Smooth muscle cell (in vitro differentiated cells): ENCODE measurements around the gene BCL2. TPM values are rescaled to one million over a fixed set of nuclear protein-coding genes. Genes with fewer than 3 reads are reported as not detected.

Source experiments
- DNase-seq: peaks from one replicate; lab custom pipeline; 2025; ENCODE audit not compliant: unreplicated experiment; lab: John Stamatoyannopoulos, UW
- H2AFZ ChIP-seq: fragments of 200-600 bp; sonication (generic); 2 replicates; pipeline ENCODE4 v1.6.0; 2016; ENCODE audit warnings: antibody characterized with exemption, low read depth, mild to moderate bottlenecking
- H3F3A ChIP-seq: fragments of 200-600 bp; sonication (generic); 2 replicates; pipeline ENCODE4 v1.6.0; 2017; ENCODE audit warnings: antibody characterized with exemption, low read depth
- H3K27ac ChIP-seq: fragments of 200-600 bp; sonication (generic); 2 replicates; pipeline ENCODE4 v1.5.1; 2016; ENCODE audit warnings: low read depth, mild to moderate bottlenecking
- H3K27me3 ChIP-seq: fragments of 200-600 bp; sonication (generic); 2 replicates; pipeline ENCODE4 v1.6.1; 2016; ENCODE audit warnings: low read depth, mild to moderate bottlenecking
- H3K36me3 ChIP-seq: fragments of 200-600 bp; sonication (generic); 2 replicates; pipeline ENCODE4 v1.5.1; 2016; ENCODE audit warnings: low read depth
- H3K4me1 ChIP-seq: fragments of 200-600 bp; sonication (generic); 2 replicates; pipeline ENCODE4 v1.5.1; 2016; ENCODE audit warnings: low read depth
- H3K4me2 ChIP-seq: fragments of 200-600 bp; sonication (generic); 2 replicates; pipeline ENCODE4 v1.6.0; 2016; ENCODE audit warnings: mild to moderate bottlenecking
- H3K4me3 ChIP-seq: fragments of 200-600 bp; sonication (generic); 2 replicates; pipeline ENCODE4 v1.5.1; 2016; ENCODE audit warnings: mild to moderate bottlenecking
- H3K79me2 ChIP-seq: fragments of 200-600 bp; sonication (generic); 2 replicates; pipeline ENCODE4 v1.6.0; 2016; ENCODE audit warnings: low read depth, mild to moderate bottlenecking
- H3K9ac ChIP-seq: fragments of 200-600 bp; sonication (generic); 2 replicates; pipeline ENCODE4 v1.6.0; 2016; ENCODE audit warnings: low read depth
- H3K9me3 ChIP-seq: fragments of 200-600 bp; sonication (generic); replicated peaks from 2 replicates; pipeline ENCODE4 v1.5.1; 2016; ENCODE audit warnings: low read depth
- H4K20me1 ChIP-seq: fragments of 200-600 bp; sonication (generic); 2 replicates; pipeline ENCODE4 v1.6.0; 2016; ENCODE audit warnings: low read depth
- WGBS: methylation state at CpG from one replicate; pipeline ENCODE4 v1.1.7; 2016; ENCODE audit warnings: low lambda C conversion rate; 5-methylcytosine and 5-hydroxymethylcytosine counted together
- polyA plus RNA-seq: library from polyadenylated mRNA; unstranded; fragments of >200 nt; fragmentation: Nextera tagmentation; extraction: Ambion mirVana; gene quantifications from 2 replicates; pipeline ENCODE4 v1.2.1, GENCODE V29; 2016
- total RNA-seq: library from RNA; depleted of rRNA; stranded (reverse); fragments of >200 nt; gene quantifications from 2 replicates; pipeline ENCODE4 v1.2.3, GENCODE V29; 2014
- TF ChIP-seq, protein P1 (sequence below): fragments of 200-600 bp; sonication (generic); IDR thresholded peaks from 2 replicates; pipeline ENCODE4 v1.5.1; 2017; ENCODE audit warnings: borderline replicate concordance, mild to moderate bottlenecking, antibody characterized with exemption; ENCODE audit not compliant: insufficient read depth, poor library complexity, severe bottlenecking

The BCL2 gene
- total and polyA plus RNA-seq, 2 experiments from 2014 or later, result 0.85 TPM; not detected in 1

DNA sequence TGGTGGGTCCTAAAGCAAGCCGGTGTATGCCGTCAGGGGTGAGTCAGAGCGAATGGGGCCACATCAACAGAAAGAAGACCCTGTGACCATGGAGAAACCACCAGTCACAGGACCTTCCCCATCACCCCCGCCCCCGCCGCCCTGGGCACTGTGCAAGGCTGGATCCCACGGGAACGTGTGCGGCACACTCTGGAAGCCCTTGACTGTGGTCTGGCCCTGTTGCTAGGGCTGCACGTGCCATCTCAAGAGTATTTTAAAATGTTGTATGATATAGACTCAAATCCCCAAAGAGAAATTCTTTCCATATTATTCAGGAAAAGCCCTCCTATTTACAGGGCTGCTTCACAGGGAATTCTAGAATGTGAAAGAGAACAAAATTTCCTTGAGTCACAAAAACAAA lies 174.8 kb downstream of the BCL2 start:
- Histone ChIP-seq H2AFZ (no peak overlapping the region), H3K4me1 (no peaks in the 10 kb centered on the region), H3K79me2 (no peaks in the 10 kb centered on the region), H3K27me3 (no peaks in the 10 kb centered on the region), H3K9me3 (no peaks in the 10 kb centered on the region), H3K9ac (no peak overlapping the region), H3K36me3 (no peaks in the 10 kb centered on the region), H3K27ac (no peak overlapping the region), H3K4me2 (no peak overlapping the region), H3F3A (no peaks in the 10 kb centered on the region), H3K4me3 (no peak overlapping the region), H4K20me1 (no peaks in the 10 kb centered on the region)
- TF ChIP-seq, protein P1, sequence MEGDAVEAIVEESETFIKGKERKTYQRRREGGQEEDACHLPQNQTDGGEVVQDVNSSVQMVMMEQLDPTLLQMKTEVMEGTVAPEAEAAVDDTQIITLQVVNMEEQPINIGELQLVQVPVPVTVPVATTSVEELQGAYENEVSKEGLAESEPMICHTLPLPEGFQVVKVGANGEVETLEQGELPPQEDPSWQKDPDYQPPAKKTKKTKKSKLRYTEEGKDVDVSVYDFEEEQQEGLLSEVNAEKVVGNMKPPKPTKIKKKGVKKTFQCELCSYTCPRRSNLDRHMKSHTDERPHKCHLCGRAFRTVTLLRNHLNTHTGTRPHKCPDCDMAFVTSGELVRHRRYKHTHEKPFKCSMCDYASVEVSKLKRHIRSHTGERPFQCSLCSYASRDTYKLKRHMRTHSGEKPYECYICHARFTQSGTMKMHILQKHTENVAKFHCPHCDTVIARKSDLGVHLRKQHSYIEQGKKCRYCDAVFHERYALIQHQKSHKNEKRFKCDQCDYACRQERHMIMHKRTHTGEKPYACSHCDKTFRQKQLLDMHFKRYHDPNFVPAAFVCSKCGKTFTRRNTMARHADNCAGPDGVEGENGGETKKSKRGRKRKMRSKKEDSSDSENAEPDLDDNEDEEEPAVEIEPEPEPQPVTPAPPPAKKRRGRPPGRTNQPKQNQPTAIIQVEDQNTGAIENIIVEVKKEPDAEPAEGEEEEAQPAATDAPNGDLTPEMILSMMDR, result no peak
- DNase-seq, result no peak
- 85% methylated on average over 10 of the region's 10 CpGs for WGBS

DNA sequence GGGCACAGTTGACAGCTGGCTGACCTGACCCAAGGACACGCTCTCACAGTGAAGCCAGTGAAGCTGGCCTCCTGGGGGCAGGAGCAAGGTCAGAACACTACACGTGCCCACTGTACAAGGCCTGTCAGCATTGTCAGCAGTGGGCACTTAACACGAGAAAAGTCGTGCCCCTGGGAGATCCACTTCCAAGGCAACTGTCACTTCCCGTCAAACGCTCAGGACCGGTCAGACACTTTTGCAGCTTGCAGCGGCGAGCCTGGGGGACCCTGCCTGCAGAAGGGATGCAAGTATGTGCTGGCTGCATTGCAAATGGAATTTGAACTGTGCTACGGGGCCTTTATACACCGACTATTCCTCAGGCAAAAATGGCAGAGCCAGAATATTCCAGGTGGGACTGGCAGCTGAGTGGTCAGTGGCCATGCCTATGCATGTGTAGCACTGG lies 176.2 kb downstream of the BCL2 start:
- Histone ChIP-seq H2AFZ (no peak overlapping the region), H3K4me3 (no peak overlapping the region), H3K27ac (no peak overlapping the region), H3K79me2 (no peaks in the 10 kb centered on the region), H3K4me2 (no peak overlapping the region), H3K9ac (no peak overlapping the region), H3K4me1 (no peaks in the 10 kb centered on the region), H3F3A (no peaks in the 10 kb centered on the region), H3K27me3 (no peaks in the 10 kb centered on the region), H4K20me1 (no peaks in the 10 kb centered on the region), H3K36me3 (no peaks in the 10 kb centered on the region), H3K9me3 (no peaks in the 10 kb centered on the region)
- 93% methylated on average over 11 of the region's 11 CpGs for WGBS
- TF ChIP-seq, protein P1, result no peak
- DNase-seq, result no peak

DNA sequence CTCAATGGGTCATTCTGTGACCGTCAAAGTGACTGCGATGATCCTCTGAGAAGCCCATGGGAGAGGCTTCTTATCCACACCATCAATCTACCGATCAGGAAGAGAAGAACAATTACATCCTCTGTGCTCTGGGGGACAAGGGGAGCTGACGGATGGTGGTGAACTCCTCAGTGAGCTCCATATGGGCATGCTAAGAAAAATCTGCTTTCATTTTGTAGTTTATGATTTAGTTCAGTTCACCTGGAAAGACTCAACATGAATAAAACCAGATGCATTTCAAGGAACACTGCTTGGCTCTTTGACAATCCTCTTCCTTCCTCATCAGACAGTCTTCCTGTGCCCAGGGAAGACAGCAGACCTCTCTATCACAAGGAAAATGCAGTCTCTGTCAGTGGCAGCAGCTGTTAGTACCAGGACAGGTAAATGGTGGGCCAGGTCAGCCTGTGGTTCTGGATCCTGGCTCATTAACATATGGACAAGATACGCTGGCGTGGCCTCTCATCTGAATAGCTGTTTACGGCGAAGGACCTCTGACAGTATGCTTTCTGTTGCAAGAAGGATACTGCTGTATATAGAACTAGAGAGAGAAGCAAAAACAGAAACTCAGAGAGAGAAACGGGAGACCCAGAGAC lies 176.9 kb downstream of the BCL2 start:
- H3K4me2 ChIP-seq, result no peak overlapping the region
- no peak overlapping the region for H3K4me3 ChIP-seq
- no peaks in the 10 kb centered on the region for H3K79me2 ChIP-seq
- WGBS, result 87% methylated on average over 9 of the region's 9 CpGs
- no peak overlapping the region for H2AFZ ChIP-seq
- H3F3A ChIP-seq, result no peaks in the 10 kb centered on the region
- H3K36me3 ChIP-seq, result no peaks in the 10 kb centered on the region
- no peaks in the 10 kb centered on the region for H3K27me3 ChIP-seq
- H3K9me3 ChIP-seq, result no peaks in the 10 kb centered on the region
- H3K4me1 ChIP-seq, result no peaks in the 10 kb centered on the region
- TF ChIP-seq, protein P1, result no peak
- DNase-seq, result no peak
- no peaks in the 10 kb centered on the region for H4K20me1 ChIP-seq
- no peak overlapping the region for H3K27ac ChIP-seq
- no peak overlapping the region for H3K9ac ChIP-seq

DNA sequence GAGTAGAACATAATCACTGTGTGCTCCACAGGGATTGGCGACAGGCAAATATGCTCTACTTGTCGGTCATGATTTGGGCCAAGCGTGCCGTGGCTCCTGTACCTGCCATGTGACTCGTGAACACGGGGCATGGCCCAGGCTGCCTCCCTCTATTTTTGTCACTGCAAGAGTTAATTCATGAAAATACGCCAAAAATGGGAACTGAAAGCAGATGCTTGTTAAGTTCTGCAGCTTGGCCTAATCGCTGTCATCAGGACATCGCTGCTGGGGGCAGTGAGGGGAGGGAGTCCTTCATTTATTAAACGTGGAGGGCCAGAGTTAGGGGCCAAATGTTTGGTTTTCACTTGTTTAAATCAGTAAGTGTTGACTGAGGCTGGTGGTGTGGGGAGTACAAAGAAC lies 177.8 kb downstream of the BCL2 start:
- no peaks in the 10 kb centered on the region for H3K9me3 ChIP-seq
- no peak overlapping the region for H3K27ac ChIP-seq
- H3K27me3 ChIP-seq, result peaks cover 7% of the 10 kb centered on the region
- no peak for DNase-seq
- no peak overlapping the region for H3K4me3 ChIP-seq
- H3K9ac ChIP-seq, result no peak overlapping the region
- TF ChIP-seq, protein P1, result no peak
- H3K36me3 ChIP-seq, result no peaks in the 10 kb centered on the region
- no peaks in the 10 kb centered on the region for H4K20me1 ChIP-seq
- no peaks in the 10 kb centered on the region for H3K79me2 ChIP-seq
- H2AFZ ChIP-seq, result no peak overlapping the region
- 88% methylated on average over 10 of the region's 10 CpGs for WGBS
- no peaks in the 10 kb centered on the region for H3F3A ChIP-seq
- no peaks in the 10 kb centered on the region for H3K4me1 ChIP-seq
- H3K4me2 ChIP-seq, result no peak overlapping the region
